G401.6 (cell line): ENCODE measurements around the gene BTRC.

Source experiments
- FAIRE-seq: peaks from 2 replicates; lab custom pipeline; 2012; peaks lifted over from hg19 to GRCh38; lab: Jason Lieb, UNC

The BTRC gene

GRCh38 chr10:101545898-101546297 is 191.9 kb downstream of the BTRC start:
- FAIRE-seq = no peak

DNA sequence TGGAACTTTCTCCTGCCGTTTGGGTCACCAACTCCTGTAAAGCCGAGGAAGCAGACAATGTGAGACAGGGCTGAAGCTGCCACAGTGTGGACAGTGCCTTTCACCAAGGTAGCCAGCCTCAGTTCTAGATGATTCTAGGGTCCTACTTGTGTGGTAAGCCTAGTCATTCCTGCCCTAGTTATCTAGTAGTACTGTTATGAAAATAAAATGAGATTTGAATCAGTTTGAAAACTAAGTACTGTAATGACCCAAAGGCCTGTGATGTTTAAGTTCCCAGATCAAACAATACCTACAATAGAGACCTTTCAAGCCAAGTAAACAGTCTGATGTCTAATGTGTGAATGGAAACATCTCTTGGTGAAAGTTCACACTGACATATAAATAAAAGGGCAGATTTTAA is 197.0 kb downstream of the BTRC start:
- FAIRE-seq = no peak

DNA sequence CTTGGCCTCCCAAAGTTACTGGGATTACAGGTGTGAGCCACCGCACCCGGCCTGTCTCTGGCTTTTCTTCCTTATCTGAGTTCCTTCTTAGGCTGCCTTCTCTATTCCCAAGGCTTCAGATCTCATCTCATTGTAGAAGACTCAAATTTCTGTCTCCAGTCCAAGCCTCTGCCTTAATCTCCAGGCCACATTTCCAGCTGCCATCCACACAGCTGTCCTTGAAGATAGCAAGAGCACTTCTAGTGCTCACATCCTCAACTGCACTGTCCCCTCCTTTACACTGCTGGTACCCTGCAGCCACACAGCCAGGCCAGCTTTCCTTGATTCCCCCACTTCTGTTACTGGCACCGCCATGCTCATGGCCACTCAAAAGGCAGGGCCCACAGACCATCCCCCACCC is 198.5 kb downstream of the BTRC start:
- FAIRE-seq = no peak

GRCh38 chr10:101557541-101557940 is 203.6 kb downstream of the BTRC start:
- FAIRE-seq = no peak

GRCh38 chr10:101558204-101558603 is 204.2 kb downstream of the BTRC start:
- FAIRE-seq = no peak

DNA sequence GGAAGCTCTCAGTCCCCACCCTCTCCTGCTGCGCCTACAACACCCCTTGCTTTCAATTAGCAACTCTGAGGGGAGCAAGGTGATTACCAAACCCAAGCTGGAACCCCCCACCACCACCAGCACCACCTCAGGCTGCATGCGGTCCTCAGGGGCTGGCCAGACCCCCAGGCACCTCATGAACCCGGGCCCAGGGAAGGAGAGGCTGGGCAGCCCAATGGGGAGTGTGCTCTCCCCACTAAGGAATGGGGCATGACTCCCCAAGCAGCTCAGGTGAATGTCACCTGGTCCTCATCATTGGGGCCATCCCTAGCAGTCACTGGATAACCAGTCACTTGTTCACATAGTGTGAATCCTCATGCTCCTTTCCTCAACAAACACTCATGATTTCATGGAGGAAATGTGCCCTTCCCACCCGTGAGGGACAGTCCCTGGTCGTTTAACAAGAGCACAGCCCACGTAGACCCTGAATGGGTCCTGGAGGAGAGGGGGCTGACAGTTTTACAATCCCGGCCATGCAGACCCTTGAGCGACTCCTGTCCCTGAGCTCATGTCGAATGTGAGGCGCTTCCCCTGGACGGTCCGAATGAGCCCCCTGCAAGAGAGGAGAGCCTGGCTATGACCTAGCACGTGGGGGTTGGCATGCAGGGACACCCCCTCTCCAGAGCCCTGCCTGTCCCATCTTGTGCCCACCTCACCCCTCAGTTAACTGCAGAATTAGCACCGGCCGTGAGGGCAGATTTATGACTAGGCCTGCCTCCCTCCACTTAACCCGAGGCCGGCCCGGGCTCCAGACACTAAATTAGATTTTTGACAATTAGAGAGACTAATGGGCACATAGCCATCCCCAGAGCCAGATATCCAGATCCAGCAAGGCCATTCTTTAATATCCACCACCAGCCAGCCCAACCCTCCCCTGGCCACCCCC is 205.0 kb downstream of the BTRC start:
- FAIRE-seq = no peak

GRCh38 chr10:101559596-101560297 is 205.8 kb downstream of the BTRC start:
- no peak for FAIRE-seq

DNA sequence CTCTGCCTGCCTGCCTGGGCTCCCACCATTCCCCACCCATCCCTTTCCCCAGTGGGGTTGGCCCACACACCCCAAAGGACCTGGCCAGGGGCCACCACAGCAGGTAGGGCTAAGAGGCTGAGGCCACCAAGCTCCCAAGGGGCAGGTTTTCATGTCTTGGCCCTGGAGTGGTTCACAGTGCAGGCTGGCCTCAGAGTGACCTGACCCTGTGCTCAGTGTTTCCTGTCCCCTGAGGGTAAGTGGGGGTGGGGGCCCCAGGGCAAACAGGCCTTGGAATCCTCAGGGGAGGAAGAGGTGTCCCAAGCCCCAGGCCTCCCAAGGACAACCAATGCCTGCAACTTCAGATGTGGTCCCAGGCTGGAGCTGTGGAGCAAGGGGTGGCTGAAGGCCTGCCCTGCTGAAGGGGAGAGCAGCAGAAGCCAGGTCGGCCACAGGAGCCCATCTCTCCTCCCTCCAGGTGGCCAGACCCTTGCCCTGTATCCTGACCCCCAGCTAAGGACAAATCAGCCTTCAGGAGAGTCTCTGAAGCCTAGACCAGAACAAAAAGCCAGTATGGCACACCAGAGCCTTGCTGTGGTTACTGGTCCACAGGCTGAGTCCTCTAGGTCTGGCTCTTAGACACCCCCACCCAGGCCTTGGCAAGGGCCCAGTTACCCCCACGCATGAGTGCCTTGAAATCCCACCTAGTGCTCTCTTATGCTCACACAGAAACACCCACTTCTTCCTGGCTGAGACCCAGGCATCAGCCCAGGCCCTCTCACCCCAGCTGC is 206.5 kb downstream of the BTRC start:
- FAIRE-seq = no peak

DNA sequence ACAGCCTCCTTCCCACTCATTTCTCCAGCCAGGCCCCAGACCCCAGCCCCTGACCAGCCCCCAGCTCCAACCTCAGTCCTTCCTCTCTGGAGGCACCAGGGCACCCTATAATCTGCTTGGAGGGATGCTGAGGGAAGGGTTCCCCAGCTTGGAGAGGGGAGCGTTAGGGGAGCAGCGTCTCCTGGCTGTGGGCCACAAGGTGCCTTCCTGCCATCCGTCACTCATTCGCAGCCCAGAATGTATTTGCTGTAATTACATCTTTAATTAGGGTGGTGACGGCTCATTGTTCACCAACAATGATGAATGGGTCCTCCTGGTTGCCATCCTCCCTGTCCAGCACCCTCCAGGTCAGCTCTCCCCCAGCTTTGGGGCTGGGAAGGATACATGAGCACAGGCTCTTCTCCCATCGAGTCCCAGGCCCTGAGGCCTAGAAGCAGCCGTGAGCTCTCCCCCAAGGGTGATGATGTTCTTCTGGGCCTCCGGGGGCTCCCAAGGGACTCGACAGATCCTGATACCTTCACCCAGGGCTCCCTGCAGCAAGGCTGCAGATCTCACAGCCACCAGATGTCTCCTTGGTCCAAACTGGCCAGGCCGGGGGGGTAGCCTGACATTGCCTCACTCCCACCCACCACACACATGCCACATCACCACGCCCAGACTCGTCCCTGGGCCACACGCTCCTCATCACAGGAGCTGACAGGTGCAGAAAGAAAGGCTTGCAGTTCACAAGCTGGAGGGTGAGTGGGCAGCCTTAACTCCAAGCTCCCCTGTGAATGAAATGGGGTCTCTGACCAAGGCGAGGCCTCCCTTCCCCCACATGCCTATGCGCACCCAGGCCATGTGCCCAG is 207.3 kb downstream of the BTRC start:
- FAIRE-seq = no peak

DNA sequence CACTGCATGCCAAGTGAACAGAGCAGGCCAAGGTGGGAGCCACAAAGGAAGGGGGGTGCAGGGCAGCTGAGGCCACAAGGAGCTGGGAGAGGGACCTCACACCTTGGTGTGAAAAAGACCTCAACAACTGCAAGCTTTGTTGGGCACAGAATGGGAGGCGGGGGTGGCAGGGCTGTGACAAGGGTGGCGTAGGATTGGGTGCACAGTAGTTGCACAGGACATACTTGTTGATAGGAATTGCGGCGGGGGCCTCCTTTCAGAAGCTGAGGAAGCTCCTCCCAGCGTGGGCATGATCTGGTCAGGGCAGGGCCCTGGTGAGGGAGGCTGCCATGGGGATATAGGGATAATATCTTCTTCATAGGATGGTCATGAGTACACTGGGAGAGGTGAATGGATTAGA is 208.3 kb downstream of the BTRC start:
- no peak for FAIRE-seq

DNA sequence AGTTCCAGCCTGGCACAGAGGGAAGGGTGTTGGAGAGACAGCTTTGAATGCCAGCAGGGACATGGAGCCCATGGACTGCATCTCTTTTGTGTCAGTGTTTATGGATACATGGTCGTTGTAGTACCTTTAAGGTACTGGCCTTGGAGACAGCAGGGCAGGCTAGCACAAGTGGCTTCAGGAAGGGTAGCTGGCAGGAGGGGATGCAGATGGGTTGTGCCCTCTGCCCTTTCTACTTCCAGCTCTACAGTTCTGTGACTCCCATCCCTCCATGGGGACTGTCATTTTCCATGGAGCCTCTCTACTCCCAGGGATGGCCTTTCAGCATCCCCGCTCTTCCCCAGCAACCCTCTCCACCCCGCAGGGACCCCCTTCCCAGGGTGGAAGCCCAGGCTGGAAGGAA is 209.0 kb downstream of the BTRC start:
- FAIRE-seq = no peak

- FAIRE-seq = no peak
These were observed 209.6 kb downstream of the BTRC start for GRCh38 chr10:101563497-101564040.

DNA sequence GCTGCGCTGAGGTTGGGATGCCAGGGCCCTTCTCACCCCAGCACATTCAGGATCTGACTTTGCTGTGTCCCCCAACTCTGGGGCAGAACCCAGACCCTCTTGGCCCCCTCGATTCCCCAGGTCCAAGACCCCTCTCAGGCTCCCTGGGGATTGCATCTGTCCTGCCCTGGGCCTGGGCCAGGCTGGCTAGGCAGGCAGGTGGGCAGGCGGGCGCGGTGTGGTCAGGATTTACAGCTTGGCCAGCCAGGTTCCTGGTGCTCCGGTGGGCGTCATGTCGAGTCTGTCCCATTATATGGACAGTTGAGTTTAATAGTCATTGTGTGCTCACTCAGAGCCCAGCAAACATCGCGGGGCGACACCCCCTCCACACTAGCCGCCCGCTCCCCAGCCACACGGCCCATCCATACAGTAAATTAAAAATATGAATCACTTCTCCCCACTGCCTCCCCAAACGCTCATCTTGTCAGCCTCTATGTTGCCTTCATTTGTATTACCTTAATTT is 210.6 kb downstream of the BTRC start:
- FAIRE-seq = no peak

DNA sequence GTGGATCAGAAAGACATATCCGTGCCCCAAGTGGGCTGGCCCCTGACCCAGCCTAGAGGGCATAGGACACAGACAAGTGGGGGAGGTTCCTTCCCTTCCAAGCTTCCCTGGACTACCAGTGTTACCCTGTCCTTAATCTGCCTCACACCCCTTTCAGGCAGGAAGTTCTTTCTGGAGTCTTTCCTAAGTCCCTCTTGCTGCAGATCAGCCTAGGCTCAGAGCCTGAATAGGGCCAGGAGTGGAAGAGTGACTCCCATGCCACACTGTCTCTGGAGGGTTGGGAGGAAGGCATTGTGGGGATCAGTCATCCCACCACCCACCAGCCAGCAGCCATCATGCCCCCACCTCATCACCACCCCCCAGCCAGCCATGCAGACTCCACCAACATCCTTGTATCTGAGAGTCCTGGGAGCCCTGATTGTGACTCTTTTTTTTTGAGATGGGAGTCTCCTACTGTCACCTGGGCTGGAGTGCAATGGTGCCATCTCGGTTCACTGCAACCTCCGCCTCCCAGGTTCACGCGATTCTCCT is 211.5 kb downstream of the BTRC start:
- no peak for FAIRE-seq

GRCh38 chr10:101565936-101566332 is 212.0 kb downstream of the BTRC start:
- no peak for FAIRE-seq

DNA sequence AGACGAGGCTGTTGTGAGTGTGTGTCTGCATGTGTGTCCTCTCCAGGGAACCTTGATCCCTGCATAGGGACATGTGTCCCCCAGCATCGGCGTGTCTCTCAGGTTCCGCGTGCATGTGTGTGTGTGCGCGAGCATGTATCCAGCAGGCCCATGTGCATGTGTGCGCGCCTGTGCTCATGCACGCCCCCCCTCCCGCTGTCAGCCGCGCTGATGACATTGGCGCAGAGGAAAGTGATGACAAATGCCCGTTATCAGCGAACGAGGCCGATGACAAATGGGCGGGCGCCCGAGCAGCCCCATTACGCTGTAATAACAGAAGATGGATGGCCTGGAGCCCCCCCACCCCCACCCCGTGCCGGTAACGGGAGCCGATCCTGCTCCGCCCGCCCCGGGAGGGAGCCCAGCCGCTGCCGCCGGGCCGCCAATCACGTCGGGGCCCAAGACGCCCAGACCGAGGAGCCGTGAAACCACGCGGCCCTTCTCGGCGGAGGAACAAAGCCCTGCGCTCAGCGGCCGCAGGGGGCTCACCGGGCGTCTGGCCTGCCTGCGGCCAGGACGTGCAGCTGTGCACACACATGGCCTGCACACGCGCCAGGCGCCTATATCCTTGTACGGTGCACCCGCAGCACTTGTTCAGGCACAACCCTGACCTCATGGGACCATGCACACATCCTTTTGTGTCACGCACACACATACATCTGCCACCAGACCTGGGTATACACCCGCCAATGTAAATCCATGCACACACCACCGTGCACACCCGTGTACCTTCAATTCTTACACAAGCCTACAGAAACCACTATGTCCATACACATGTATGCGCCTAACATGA is 212.6 kb downstream of the BTRC start:
- FAIRE-seq = no peak

- no peak for FAIRE-seq
These were observed 213.4 kb downstream of the BTRC start for GRCh38 chr10:101567165-101568006.

DNA sequence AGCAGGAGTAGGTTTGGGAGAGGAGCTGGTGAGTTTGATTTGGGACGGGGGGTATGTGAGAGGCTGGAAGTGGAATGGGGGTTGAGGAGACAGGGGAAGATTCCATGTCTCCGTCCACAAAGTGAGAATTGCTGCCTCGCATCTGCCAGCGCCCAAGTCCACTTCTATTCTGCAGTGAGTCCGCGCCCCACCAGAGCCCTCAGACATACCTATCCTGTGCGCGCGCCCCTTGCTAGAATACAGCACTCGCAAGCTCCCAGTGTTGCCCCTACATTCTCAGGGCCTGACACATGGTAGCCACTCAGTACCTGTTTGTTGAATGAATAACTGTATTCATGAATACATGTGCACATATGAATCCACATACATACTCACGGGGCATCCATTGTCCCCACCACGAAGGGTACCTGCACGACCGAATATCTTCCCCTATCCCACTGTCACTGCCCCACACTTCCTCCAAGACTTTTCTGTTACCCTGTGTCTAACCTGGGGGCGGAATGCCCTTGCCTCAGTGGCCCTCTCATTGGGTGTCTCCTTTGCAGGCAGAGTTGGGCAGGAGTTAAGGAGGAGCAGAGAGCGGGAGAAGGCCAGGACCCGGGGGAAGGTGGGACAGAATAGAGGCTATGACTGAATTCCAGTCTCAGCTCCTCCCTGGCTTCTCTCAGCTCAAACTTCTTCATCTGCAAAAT is 214.2 kb downstream of the BTRC start:
- FAIRE-seq = no peak

DNA sequence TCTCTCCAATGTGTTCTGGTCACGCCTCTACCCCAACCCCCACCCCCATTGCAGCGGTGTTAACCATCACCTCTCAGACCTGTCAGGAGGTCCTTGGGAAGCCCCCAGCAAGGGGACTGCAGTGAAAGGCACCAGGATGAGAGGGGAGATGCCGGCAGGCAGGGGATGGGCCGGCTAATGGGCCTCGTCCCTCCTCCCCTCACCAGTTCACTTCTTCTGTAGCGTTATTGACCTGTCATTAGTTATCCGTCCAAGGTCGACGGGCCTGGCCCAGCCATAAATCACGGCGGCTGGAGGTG is 215.3 kb downstream of the BTRC start:
- FAIRE-seq = no peak
